ENCODE data around the gene SDHAF4.

DNA sequence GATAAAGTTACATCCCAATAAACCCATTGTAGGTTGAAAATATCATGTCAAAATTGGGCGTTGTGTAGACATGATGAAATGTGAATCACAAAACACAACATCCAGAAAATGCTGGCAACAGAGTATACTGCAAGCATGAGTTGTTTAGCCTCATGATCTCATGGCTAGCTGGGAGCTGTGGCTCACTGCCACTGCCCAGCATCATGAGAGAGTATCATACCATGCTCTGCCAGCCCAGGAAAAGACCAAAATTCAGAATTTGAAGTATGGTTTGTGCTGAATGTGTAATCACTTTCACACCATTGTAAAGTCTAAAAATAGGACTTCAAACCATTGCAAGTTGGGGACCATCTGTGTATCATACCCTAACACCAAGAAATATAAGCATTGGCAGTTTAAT is 55.7 kb downstream of the SDHAF4 start:
- TF ChIP-seq, protein P1, sequence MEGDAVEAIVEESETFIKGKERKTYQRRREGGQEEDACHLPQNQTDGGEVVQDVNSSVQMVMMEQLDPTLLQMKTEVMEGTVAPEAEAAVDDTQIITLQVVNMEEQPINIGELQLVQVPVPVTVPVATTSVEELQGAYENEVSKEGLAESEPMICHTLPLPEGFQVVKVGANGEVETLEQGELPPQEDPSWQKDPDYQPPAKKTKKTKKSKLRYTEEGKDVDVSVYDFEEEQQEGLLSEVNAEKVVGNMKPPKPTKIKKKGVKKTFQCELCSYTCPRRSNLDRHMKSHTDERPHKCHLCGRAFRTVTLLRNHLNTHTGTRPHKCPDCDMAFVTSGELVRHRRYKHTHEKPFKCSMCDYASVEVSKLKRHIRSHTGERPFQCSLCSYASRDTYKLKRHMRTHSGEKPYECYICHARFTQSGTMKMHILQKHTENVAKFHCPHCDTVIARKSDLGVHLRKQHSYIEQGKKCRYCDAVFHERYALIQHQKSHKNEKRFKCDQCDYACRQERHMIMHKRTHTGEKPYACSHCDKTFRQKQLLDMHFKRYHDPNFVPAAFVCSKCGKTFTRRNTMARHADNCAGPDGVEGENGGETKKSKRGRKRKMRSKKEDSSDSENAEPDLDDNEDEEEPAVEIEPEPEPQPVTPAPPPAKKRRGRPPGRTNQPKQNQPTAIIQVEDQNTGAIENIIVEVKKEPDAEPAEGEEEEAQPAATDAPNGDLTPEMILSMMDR (conservative IDR thresholded peaks at IDR 0.05; ENCODE audit: low read depth, low read length), result no peak
- no peak for TF ChIP-seq EZH2 (IDR thresholded peaks at IDR 0.05; ENCODE audit: borderline replicate concordance, low read depth, low read length, poor library complexity, severe bottlenecking)
